Mesenchymal stem cell (in vitro differentiated cells and primary cell): ENCODE measurements around the gene OPHN1.
A peak's percentile ranks its signal among the peaks of the same experiment; 100 is the strongest.

Source experiments
- DNase-seq: peaks from one replicate; pipeline ENCODE4 v3.0.0-alpha.2; 2013
- H2AFZ ChIP-seq: one replicate; pipeline ENCODE4 v1.6.1; 2013; ENCODE audit warnings: low read depth, mild to moderate bottlenecking, control low read depth, inconsistent platforms, low read length, moderate library complexity
- H2AK5ac ChIP-seq: 2 replicates; pipeline ENCODE4 v1.6.1; 2013; ENCODE audit warnings: low read length, moderate library complexity, mild to moderate bottlenecking, inconsistent platforms; ENCODE audit not compliant: severe bottlenecking
- H2BK120ac ChIP-seq: one replicate; pipeline ENCODE4 v1.6.1; 2013; ENCODE audit warnings: low read depth, mild to moderate bottlenecking, inconsistent platforms, low read length, moderate library complexity
- H2BK12ac ChIP-seq, 2 experiments: one replicate each; pipeline ENCODE4 v1.6.1; 2013; ENCODE audit warnings: inconsistent platforms in 2 of 2, low read length in 2 of 2, mild to moderate bottlenecking in 2 of 2, moderate library complexity in 2 of 2, control low read depth in 1 of 2
- H2BK15ac ChIP-seq: one replicate; pipeline ENCODE4 v1.6.1; 2013; ENCODE audit warnings: mild to moderate bottlenecking, low read depth, inconsistent platforms; ENCODE audit not compliant: poor library complexity, severe bottlenecking
- H2BK5ac ChIP-seq: 2 replicates; pipeline ENCODE4 v1.6.1; 2013; ENCODE audit warnings: low read depth, mild to moderate bottlenecking, low read length, control low read depth, inconsistent platforms; ENCODE audit not compliant: poor library complexity, severe bottlenecking
- H3K14ac ChIP-seq, 2 experiments: one replicate each; pipeline ENCODE4 v1.6.1; 2013; ENCODE audit warnings: inconsistent platforms in 2 of 2, low read length in 2 of 2, control low read depth in 1 of 2, mild to moderate bottlenecking in 1 of 2, moderate library complexity in 1 of 2
- H3K18ac ChIP-seq, 2 experiments: one replicate each; pipeline ENCODE4 v1.6.1; 2013; ENCODE audit warnings: inconsistent platforms in 2 of 2, low read length in 2 of 2, control low read depth in 1 of 2, low read depth in 1 of 2, mild to moderate bottlenecking in 1 of 2
- H3K23ac ChIP-seq, 2 experiments: one replicate each; pipeline ENCODE4 v1.6.1; 2013; ENCODE audit warnings: inconsistent platforms in 2 of 2, low read length in 2 of 2, mild to moderate bottlenecking in 2 of 2, moderate library complexity in 2 of 2, control low read depth in 1 of 2
- H3K27ac ChIP-seq: 2 replicates; pipeline ENCODE4 v1.5.1; 2013; ENCODE audit warnings: mild to moderate bottlenecking, moderate library complexity, low read length, control low read depth, inconsistent platforms; ENCODE audit not compliant: poor library complexity, severe bottlenecking
- H3K27me3 ChIP-seq, 2 experiments: 2 replicates each; pipeline versions ENCODE4 v1.6.1 to v1.7.0; 2013; ENCODE audit warnings: low read length in 2 of 2, mild to moderate bottlenecking in 2 of 2, moderate library complexity in 2 of 2, control low read depth in 1 of 2, inconsistent platforms in 1 of 2; ENCODE audit not compliant: control insufficient read depth in 1 of 2, insufficient read depth in 1 of 2
- H3K36me3 ChIP-seq, 2 experiments: 2 replicates each; pipeline versions ENCODE4 v1.6.1 to v1.7.0; 2013; ENCODE audit warnings: low read length in 2 of 2, control low read depth in 1 of 2, inconsistent platforms in 1 of 2, low read depth in 1 of 2, mild to moderate bottlenecking in 1 of 2; ENCODE audit not compliant: insufficient read depth in 2 of 2, control insufficient read depth in 1 of 2
- H3K4ac ChIP-seq, 2 experiments: one replicate each; pipeline ENCODE4 v1.6.1; 2013; ENCODE audit warnings: inconsistent platforms in 2 of 2, low read length in 2 of 2, mild to moderate bottlenecking in 2 of 2, moderate library complexity in 2 of 2, control low read depth in 1 of 2, low read depth in 1 of 2
- H3K4me1 ChIP-seq: 2 replicates; pipeline ENCODE4 v1.6.1; 2013; ENCODE audit warnings: low read depth, low read length, control low read depth; ENCODE audit not compliant: control insufficient read depth, insufficient read depth
- H3K4me2 ChIP-seq: 2 replicates; pipeline ENCODE4 v1.6.1; 2013; ENCODE audit warnings: low read length, mild to moderate bottlenecking, inconsistent platforms; ENCODE audit not compliant: poor library complexity, severe bottlenecking
- H3K4me3 ChIP-seq, 2 experiments: 2 replicates each; pipeline versions ENCODE4 v1.5.1 to v1.7.0; 2013; ENCODE audit warnings: low read length in 2 of 2, mild to moderate bottlenecking in 2 of 2, control low read depth in 1 of 2, low read depth in 1 of 2; ENCODE audit not compliant: insufficient read depth in 1 of 2
- H3K79me1 ChIP-seq: replicated peaks from 2 replicates; pipeline ENCODE4 v1.6.1; 2013; ENCODE audit warnings: mild to moderate bottlenecking, control low read depth, low read length, inconsistent platforms; ENCODE audit not compliant: poor library complexity, severe bottlenecking
- H3K9ac ChIP-seq: 2 replicates; pipeline ENCODE4 v1.7.0; 2013; ENCODE audit warnings: mild to moderate bottlenecking, low read length, moderate library complexity
- H3K9me3 ChIP-seq: 2 replicates; pipeline ENCODE4 v1.7.0; 2013; ENCODE audit warnings: mild to moderate bottlenecking, low read length; ENCODE audit not compliant: control insufficient read depth
- H4K8ac ChIP-seq: one replicate; pipeline ENCODE4 v1.6.1; 2013; ENCODE audit warnings: inconsistent platforms, mild to moderate bottlenecking, low read length, moderate library complexity
- H4K91ac ChIP-seq: one replicate; pipeline ENCODE4 v1.6.1; 2013; ENCODE audit warnings: mild to moderate bottlenecking, low read length, inconsistent platforms
- whole genome bisulfite sequencing: methylation state at CpG from one replicate; pipeline ENCODE4 v1.1.7; 2013; ENCODE audit warnings: mixed read lengths; 5-methylcytosine and 5-hydroxymethylcytosine counted together

The OPHN1 gene

GRCh38 chrX:68369559-68369958, 63.7 kb downstream of the OPHN1 start:
- H3K9ac ChIP-seq, result no peak overlapping the region
- H3K4ac ChIP-seq, result no peak overlapping the region
- H4K8ac ChIP-seq, result no peak overlapping the region
- H3K4me3 ChIP-seq, result no peak overlapping the region
- no peak overlapping the region for H2BK12ac ChIP-seq
- no peak overlapping the region for H4K91ac ChIP-seq
- H3K18ac ChIP-seq, result no peak overlapping the region
- no peak overlapping the region for H2AK5ac ChIP-seq
- no peak overlapping the region for H3K27ac ChIP-seq
- H3K36me3 ChIP-seq, result no peaks in the 10 kb centered on the region
- no peak overlapping the region for H3K14ac ChIP-seq
- H3K4me1 ChIP-seq, result no peaks in the 10 kb centered on the region
- no peak overlapping the region for H3K4me2 ChIP-seq
- peaks cover 23% of the 10 kb centered on the region for H3K9me3 ChIP-seq
- peaks cover 0 to 10% of the 10 kb centered on the region in 2 experiments for H3K27me3 ChIP-seq
- no peak overlapping the region for H3K23ac ChIP-seq
- H3K79me1 ChIP-seq, result peaks cover 2% of the 10 kb centered on the region
- no peak overlapping the region for H2AFZ ChIP-seq
- no peak for DNase-seq
- H2BK5ac ChIP-seq, result no peak overlapping the region
- H2BK15ac ChIP-seq, result no peak overlapping the region
- H2BK120ac ChIP-seq, result no peak overlapping the region

DNA sequence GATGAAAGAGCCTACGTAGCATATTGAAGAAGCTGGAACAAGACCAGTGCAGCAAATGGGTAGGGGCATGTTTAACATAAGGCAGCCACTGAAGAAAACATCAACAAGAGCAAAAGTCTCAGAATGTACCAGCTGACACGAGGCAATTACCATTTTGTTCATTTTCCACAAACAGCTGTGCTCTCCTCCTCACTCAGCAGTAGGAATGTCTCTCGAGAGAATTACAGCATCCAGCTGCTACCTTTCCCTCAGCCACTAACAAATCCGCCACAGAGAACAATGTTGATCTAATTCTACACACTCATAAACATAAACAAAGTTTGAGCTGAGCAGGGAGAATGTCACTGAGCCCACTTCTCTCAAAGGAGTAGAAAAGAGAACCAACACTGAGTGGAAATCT, 68.0 kb downstream of the OPHN1 start:
- no peak overlapping the region for H4K91ac ChIP-seq
- no peak overlapping the region for H2BK15ac ChIP-seq
- H3K36me3 ChIP-seq, result no peaks in the 10 kb centered on the region
- no peak overlapping the region for H3K14ac ChIP-seq
- H3K4ac ChIP-seq, result no peak overlapping the region
- H3K18ac ChIP-seq, result no peak overlapping the region
- no peak overlapping the region for H2AFZ ChIP-seq
- 38% methylated on average over 4 of the region's 4 CpGs for WGBS
- no peaks in the 10 kb centered on the region for H3K4me1 ChIP-seq
- H3K9me3 ChIP-seq, result peaks cover 22% of the 10 kb centered on the region
- H2AK5ac ChIP-seq, result no peak overlapping the region
- no peak overlapping the region for H4K8ac ChIP-seq
- H3K9ac ChIP-seq, result no peak overlapping the region
- H3K27me3 ChIP-seq, result peaks cover 0 to 13% of the 10 kb centered on the region in 2 experiments
- H2BK5ac ChIP-seq, result no peak overlapping the region
- peak; percentile 59 for DNase-seq
- peaks cover 2% of the 10 kb centered on the region for H3K79me1 ChIP-seq
- H3K23ac ChIP-seq, result no peak overlapping the region
- H2BK12ac ChIP-seq, result no peak overlapping the region
- H3K27ac ChIP-seq, result no peak overlapping the region
- H2BK120ac ChIP-seq, result no peak overlapping the region
- H3K4me3 ChIP-seq, result no peak overlapping the region
- H3K4me2 ChIP-seq, result no peak overlapping the region

GRCh38 chrX:68363984-68364383, 69.3 kb downstream of the OPHN1 start:
- peaks cover 0 to 13% of the 10 kb centered on the region in 2 experiments for H3K27me3 ChIP-seq

GRCh38 chrX:68358679-68359078, 74.6 kb downstream of the OPHN1 start:
- Histone ChIP-seq H3K79me1 (peaks cover 4% of the 10 kb centered on the region), H3K9ac (no peak overlapping the region), H2AFZ (no peak overlapping the region), H3K27me3 (no peaks in the 10 kb centered on the region), H3K4me1 (no peaks in the 10 kb centered on the region), H3K14ac (no peak overlapping the region), H3K9me3 (no peaks in the 10 kb centered on the region), H2BK12ac (no peak overlapping the region), H3K4me2 (no peak overlapping the region), H3K4ac (no peak overlapping the region), H4K8ac (no peak overlapping the region), H2BK120ac (no peak overlapping the region), H3K36me3 (no peaks in the 10 kb centered on the region), H4K91ac (no peak overlapping the region), H3K27ac (no peak overlapping the region), H3K4me3 (no peak overlapping the region), H2BK15ac (no peak overlapping the region), H2AK5ac (no peak overlapping the region), H3K23ac (no peak overlapping the region), H3K18ac (no peak overlapping the region), H2BK5ac (no peak overlapping the region)
- no CpG with 5 or more reads among the region's 1 CpG for WGBS
- no peak for DNase-seq

More at GRCh38 chrX:68363984-68364383, 69.3 kb downstream of the OPHN1 start:
- no peak overlapping the region for H3K23ac ChIP-seq
- no peaks in the 10 kb centered on the region for H3K4me1 ChIP-seq
- no peak overlapping the region for H2AK5ac ChIP-seq
- 46% methylated on average over 2 of the region's 2 CpGs for WGBS
- H3K36me3 ChIP-seq, result no peaks in the 10 kb centered on the region
- peaks cover 4% of the 10 kb centered on the region for H3K79me1 ChIP-seq
- H3K27ac ChIP-seq, result no peak overlapping the region
- H2BK120ac ChIP-seq, result no peak overlapping the region
- H2BK12ac ChIP-seq, result no peak overlapping the region
- DNase-seq, result peak; percentile 17
- H3K4me2 ChIP-seq, result no peak overlapping the region
- H3K9ac ChIP-seq, result no peak overlapping the region
- H3K14ac ChIP-seq, result no peak overlapping the region
- H2BK15ac ChIP-seq, result no peak overlapping the region
- H4K91ac ChIP-seq, result no peak overlapping the region
- peaks cover 10% of the 10 kb centered on the region for H3K9me3 ChIP-seq
- no peak overlapping the region for H3K4ac ChIP-seq
- H3K18ac ChIP-seq, result no peak overlapping the region
- H3K4me3 ChIP-seq, result no peak overlapping the region
- H4K8ac ChIP-seq, result no peak overlapping the region
- no peak overlapping the region for H2BK5ac ChIP-seq
- no peak overlapping the region for H2AFZ ChIP-seq
